AG09309 (cell line): ENCODE measurements around the gene ATG10.
"Not testable (repeated sequence)": the region's sequence is repeated elsewhere in the genome, so short reads cannot be mapped to it uniquely, and the experiment has no call there.

Experiments used
- DNase-seq: peaks from one replicate; pipeline ENCODE4 v3.0.0-alpha.2; 2010; ENCODE audit warnings: low read depth
- H3K4me3 ChIP-seq: 2 replicates; pipeline ENCODE4 v1.5.1; 2011; ENCODE audit warnings: mild to moderate bottlenecking, low read depth, low read length, moderate library complexity; ENCODE audit not compliant: control insufficient read depth
- CTCF ChIP-seq: IDR thresholded peaks from 2 replicates; pipeline ENCODE4 v1.5.1; 2011; ENCODE audit warnings: mild to moderate bottlenecking, low read depth, low read length, inconsistent platforms; ENCODE audit not compliant: insufficient read depth, control insufficient read depth; ENCODE audit errors: missing control alignments

ATG10 gene

GRCh38 chr5:82137205-82137604, 165.4 kb downstream of the ATG10 start:
- no peak for TF ChIP-seq CTCF
- DNase-seq = no peak
- no peak overlapping the region for H3K4me3 ChIP-seq

DNA sequence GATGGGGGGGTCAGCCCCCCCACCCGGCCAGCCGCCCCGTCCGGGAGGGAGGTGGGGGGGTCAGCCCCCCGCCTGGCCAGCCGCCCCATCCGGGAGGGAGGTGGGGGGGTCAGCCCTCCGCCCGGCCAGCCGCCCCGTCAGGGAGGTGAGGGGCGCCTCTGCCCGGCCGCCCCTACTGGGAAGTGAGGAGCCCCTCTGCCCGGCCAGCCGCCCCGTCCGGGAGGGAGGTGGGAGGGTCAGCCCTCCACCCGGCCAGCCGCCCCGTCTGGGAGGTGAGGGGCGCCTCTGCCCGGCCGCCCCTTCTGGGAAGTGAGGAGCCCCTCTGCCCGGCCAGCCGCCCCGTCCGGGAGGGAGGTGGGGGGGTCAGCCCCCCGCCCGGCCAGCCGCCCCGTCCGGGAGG, 168.0 kb downstream of the ATG10 start:
- not testable (repeated sequence) for DNase-seq, H3K4me3 ChIP-seq

GRCh38 chr5:82142217-82142841, 170.5 kb downstream of the ATG10 start:
- DNase-seq = no peak
- no peak overlapping the region for H3K4me3 ChIP-seq
- no peak for TF ChIP-seq CTCF

DNA sequence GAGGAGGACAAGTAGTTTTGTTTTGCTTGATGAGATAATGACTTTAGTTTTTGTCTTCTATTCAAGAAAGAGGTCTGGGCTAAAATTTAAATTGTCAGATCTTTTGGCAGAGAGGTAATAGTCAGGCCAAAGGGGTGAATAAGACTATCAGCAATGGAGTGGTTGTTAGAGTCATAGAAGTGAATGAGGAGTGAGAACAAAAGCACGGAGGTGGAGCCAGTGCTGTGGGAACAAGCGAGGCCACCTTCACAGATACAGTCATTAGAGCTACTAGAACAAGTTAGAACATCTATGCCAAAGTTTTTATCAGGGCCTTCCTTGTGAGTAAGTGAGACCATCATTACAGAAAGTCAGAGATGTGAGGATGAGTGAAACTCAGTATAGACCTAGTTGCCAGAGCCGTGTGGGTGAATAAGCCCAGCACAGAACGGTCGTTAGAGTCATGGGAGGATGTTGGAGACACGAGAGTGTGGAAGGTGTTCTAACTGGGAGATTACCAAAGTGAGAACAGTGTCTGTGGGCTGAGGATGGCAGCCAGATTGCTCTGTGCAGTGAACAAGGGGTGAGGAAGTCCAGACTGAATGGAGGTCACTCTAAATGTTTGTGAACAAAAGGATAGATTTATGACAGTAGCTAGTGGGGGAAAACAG, 171.2 kb downstream of the ATG10 start:
- no peak for TF ChIP-seq CTCF
- no peak overlapping the region for H3K4me3 ChIP-seq
- DNase-seq = no peak

DNA sequence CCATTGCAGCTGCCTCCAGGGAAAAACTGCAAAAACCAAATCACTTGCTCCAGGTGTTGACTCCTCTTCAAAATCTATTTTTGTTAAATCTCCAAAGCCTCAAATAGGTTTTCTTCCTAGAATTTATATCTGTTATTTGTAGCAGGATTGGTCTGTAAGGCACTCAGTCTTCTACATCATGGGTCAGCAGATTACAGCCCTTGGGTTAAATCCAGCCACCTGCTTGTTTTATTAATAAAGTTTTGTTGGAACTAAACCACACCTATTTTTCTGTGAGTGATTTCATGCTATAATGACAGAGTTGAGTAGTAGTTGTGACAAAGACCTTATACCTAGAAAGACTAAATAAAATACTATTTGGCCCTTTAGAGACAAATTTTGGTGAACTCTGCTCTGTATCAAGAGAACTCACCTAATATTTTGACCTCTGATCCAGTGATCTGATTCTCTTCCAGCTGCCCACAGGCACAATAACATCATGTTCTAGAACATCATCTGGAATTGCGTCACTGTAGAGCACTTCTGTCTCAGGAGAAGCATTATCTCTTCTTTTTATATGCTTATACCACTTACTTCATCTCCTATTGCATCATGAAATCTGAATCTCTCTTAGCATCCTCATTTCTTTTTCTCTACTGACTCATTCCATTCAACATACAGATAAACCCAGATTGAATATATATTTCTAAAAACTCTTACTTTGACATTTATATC, 176.2 kb downstream of the ATG10 start:
- TF ChIP-seq CTCF = no peak
- H3K4me3 ChIP-seq = no peak overlapping the region
- peak; percentile 68 for DNase-seq

DNA sequence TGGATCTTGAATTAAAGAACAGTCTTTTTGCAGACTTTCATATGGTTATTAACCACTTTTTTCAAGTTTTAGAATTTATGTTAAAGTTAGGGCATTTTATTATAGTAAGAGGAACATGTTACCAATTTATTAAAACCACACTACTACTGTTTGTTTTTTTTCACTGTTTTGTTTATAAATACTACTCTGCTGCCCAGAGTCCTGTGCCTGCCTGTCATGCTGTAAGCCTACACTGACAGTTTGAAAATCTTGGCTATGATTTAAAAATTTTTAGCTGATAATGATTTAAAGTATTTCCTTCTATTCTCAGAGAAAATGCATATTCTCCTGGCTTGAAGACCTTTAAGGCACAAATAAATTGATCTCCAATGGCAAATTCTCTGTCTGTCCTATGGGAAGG, 177.6 kb downstream of the ATG10 start:
- DNase-seq = no peak
- no peak for TF ChIP-seq CTCF
- H3K4me3 ChIP-seq = no peak overlapping the region

DNA sequence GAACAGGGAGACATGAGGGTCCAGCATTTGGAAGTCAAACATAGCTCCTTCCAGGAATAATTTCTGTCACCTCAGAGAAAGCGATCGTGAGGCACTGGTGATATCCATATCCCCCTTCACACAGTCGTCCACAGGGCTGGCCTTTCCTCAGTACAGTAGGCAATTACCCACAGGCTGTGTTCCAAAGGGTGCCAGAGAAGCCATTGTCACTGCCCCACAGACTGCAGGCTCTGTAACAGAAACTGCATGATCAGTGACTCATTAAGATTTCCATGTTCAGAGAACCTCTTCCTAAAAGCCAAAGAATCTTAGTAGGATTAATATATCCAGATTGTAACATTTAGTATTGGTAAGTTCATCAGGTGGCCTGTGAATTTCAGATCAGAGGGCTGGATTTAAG, 178.7 kb downstream of the ATG10 start:
- TF ChIP-seq CTCF = no peak
- H3K4me3 ChIP-seq = no peak overlapping the region
- no peak for DNase-seq
